ENCODE measurements around the gene VPS37C. TPM values are rescaled to one million over a fixed set of nuclear protein-coding genes. Genes with fewer than 3 reads are reported as not detected.

VPS37C gene
- total RNA-seq, 1 donor from 2014 or later = 15.8 TPM

GRCh38 chr11:61112575-61112974 lies 48.7 kb downstream of the VPS37C start:
- no peaks in the 10 kb centered on the region for H3K9me3 ChIP-seq (replicated peaks)
- H3K27me3 ChIP-seq (ENCODE audit: low read depth) = no peaks in the 10 kb centered on the region
- no peaks in the 10 kb centered on the region for H3K4me1 ChIP-seq
- no peak for TF ChIP-seq CTCF (IDR thresholded peaks at IDR 0.05; ENCODE audit: borderline replicate concordance)
- no peaks in the 10 kb centered on the region for H3K36me3 ChIP-seq
- intact Hi-C loops (cut with micrococcal nuclease) = no loop called here
- no peak overlapping the region for H3K4me3 ChIP-seq
- H3K27ac ChIP-seq (replicated peaks) = no peak overlapping the region
- no peak for DNase-seq

- Histone ChIP-seq H3K4me3 (no peak overlapping the region), H3K4me1 (no peaks in the 10 kb centered on the region), H3K9me3 (replicated peaks) (no peaks in the 10 kb centered on the region), H3K27ac (replicated peaks) (no peak overlapping the region), H3K36me3 (no peaks in the 10 kb centered on the region), H3K27me3 (ENCODE audit: low read depth) (no peaks in the 10 kb centered on the region)
- intact Hi-C loops (cut with micrococcal nuclease) = no loop called here
- no peak for DNase-seq
- no peak for TF ChIP-seq CTCF (IDR thresholded peaks at IDR 0.05; ENCODE audit: borderline replicate concordance)
These were observed 49.3 kb downstream of the VPS37C start for GRCh38 chr11:61111786-61112517.

- H3K27me3 ChIP-seq (ENCODE audit: low read depth) = no peaks in the 10 kb centered on the region
- no peaks in the 10 kb centered on the region for H3K4me1 ChIP-seq
- H3K4me3 ChIP-seq = no peak overlapping the region
- H3K36me3 ChIP-seq = no peaks in the 10 kb centered on the region
- no peak for TF ChIP-seq CTCF (IDR thresholded peaks at IDR 0.05; ENCODE audit: borderline replicate concordance)
- no peaks in the 10 kb centered on the region for H3K9me3 ChIP-seq (replicated peaks)
- intact Hi-C loops (cut with micrococcal nuclease) = no loop called here
- no peak overlapping the region for H3K27ac ChIP-seq (replicated peaks)
- DNase-seq = no peak
These were observed 50.2 kb downstream of the VPS37C start for GRCh38 chr11:61111050-61111435.

- H3K36me3 ChIP-seq = no peaks in the 10 kb centered on the region
- no peak for DNase-seq
- TF ChIP-seq CTCF (IDR thresholded peaks at IDR 0.05; ENCODE audit: borderline replicate concordance) = no peak
- H3K27me3 ChIP-seq (ENCODE audit: low read depth) = no peaks in the 10 kb centered on the region
- no peak overlapping the region for H3K4me3 ChIP-seq
- no peaks in the 10 kb centered on the region for H3K4me1 ChIP-seq
- H3K27ac ChIP-seq (replicated peaks) = no peak overlapping the region
- intact Hi-C loops (cut with micrococcal nuclease) = no loop called here
- no peaks in the 10 kb centered on the region for H3K9me3 ChIP-seq (replicated peaks)
These were observed 50.8 kb downstream of the VPS37C start for GRCh38 chr11:61110255-61111049.

- TF ChIP-seq CTCF (IDR thresholded peaks at IDR 0.05; ENCODE audit: borderline replicate concordance) = no peak
These were observed 51.6 kb downstream of the VPS37C start for GRCh38 chr11:61109671-61110070.

More at GRCh38 chr11:61109671-61110070, 51.6 kb downstream of the VPS37C start:
- Histone ChIP-seq H3K27ac (replicated peaks) (no peak overlapping the region), H3K9me3 (replicated peaks) (no peaks in the 10 kb centered on the region), H3K4me3 (no peak overlapping the region), H3K27me3 (ENCODE audit: low read depth) (no peaks in the 10 kb centered on the region), H3K4me1 (no peaks in the 10 kb centered on the region), H3K36me3 (no peaks in the 10 kb centered on the region)
- intact Hi-C loops (cut with micrococcal nuclease) = no loop called here
- no peak for DNase-seq
